OCI-M1 (cell line): ENCODE measurements around the gene GALNT14.

Experiments used
- DNase-seq: peaks from one replicate; lab custom pipeline; 2025; lab: John Stamatoyannopoulos, UW

The GALNT14 gene

GRCh38 chr2:31136000-31136399, 2.2 kb downstream of the GALNT14 start:
- no peak for DNase-seq

GRCh38 chr2:31134480-31134879, 3.8 kb downstream of the GALNT14 start:
- DNase-seq, result no peak

GRCh38 chr2:31132786-31133185, 5.5 kb downstream of the GALNT14 start:
- no peak for DNase-seq

GRCh38 chr2:31131871-31132270, 6.4 kb downstream of the GALNT14 start:
- no peak for DNase-seq

- DNase-seq, result no peak
These were observed 8.7 kb downstream of the GALNT14 start for GRCh38 chr2:31129375-31130171.

GRCh38 chr2:31127931-31128330, 10.3 kb downstream of the GALNT14 start:
- no peak for DNase-seq

- DNase-seq, result no peak
These were observed 12.1 kb downstream of the GALNT14 start for GRCh38 chr2:31125918-31126695.

GRCh38 chr2:31124904-31125303, 13.3 kb downstream of the GALNT14 start:
- DNase-seq, result no peak

GRCh38 chr2:31122133-31122532, 16.1 kb downstream of the GALNT14 start:
- no peak for DNase-seq

GRCh38 chr2:31113765-31114164, 24.5 kb downstream of the GALNT14 start:
- no peak for DNase-seq

- DNase-seq, result no peak
These were observed 25.7 kb downstream of the GALNT14 start for GRCh38 chr2:31112544-31112943.

GRCh38 chr2:31110998-31111397, 27.2 kb downstream of the GALNT14 start:
- no peak for DNase-seq

GRCh38 chr2:31110431-31110830, 27.8 kb downstream of the GALNT14 start:
- no peak for DNase-seq

- DNase-seq, result no peak
These were observed 28.5 kb downstream of the GALNT14 start for GRCh38 chr2:31109633-31110192.

- no peak for DNase-seq
These were observed 29.5 kb downstream of the GALNT14 start for GRCh38 chr2:31108561-31109286.

GRCh38 chr2:31107591-31108300, 30.5 kb downstream of the GALNT14 start:
- no peak for DNase-seq

GRCh38 chr2:31101701-31102100, 36.5 kb downstream of the GALNT14 start:
- DNase-seq, result no peak

GRCh38 chr2:31097962-31098613, 40.2 kb downstream of the GALNT14 start:
- no peak for DNase-seq

GRCh38 chr2:31090188-31090587, 48.1 kb downstream of the GALNT14 start:
- no peak for DNase-seq

- no peak for DNase-seq
These were observed 48.6 kb downstream of the GALNT14 start for GRCh38 chr2:31089645-31090044.
